Activated CD4-positive, alpha-beta T cell treated with anti-CD3 and anti-CD28 coated beads, Interleukin-2, amount 50 U/mL, for 1 hour (primary cell): ENCODE results near the gene SMYD1.

ENCODE experiments used
- DNase-seq: peaks from one replicate; pipeline ENCODE4 v3.0.0-alpha.2; 2020

The SMYD1 gene

DNA sequence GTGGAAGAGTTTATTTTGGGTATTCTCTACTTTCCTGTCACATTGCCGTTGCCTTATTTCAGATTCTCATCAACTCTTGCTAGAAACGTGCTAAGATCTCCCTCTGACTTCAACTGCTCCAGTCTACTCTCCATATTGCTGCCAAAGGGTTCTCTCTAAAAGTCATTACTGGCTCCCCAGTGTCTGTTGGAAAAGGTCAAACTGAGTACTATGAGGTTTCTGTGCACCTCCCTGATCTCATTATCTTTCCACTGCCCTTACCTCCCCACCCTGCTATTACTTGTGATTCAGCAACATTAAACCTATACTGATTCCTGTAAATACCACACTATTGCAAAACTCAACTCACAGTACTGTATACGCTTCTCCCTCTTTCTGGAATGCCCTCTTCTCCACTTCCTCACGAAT lies 10.2 kb upstream of the SMYD1 start:
- no peak for DNase-seq

DNA sequence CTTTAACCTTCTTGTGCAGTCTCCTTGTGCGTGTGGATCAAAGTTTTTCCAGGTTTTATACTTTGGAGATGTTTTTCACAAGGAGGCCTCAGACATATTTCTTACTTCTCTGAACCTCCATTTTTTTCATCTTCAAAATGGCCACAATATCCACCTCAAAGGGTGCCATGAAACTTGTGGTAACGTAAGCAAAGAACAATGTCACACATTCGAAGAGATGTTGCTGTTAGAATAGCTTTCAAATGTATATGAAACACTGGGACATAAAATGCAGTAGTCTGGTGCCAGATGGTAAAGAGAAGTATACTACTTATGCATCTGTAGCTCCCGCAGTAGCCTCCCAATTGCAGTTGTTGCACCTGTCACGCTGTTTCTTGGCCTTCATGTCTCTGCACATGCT lies 9.4 kb upstream of the SMYD1 start:
- DNase-seq, result no peak

DNA sequence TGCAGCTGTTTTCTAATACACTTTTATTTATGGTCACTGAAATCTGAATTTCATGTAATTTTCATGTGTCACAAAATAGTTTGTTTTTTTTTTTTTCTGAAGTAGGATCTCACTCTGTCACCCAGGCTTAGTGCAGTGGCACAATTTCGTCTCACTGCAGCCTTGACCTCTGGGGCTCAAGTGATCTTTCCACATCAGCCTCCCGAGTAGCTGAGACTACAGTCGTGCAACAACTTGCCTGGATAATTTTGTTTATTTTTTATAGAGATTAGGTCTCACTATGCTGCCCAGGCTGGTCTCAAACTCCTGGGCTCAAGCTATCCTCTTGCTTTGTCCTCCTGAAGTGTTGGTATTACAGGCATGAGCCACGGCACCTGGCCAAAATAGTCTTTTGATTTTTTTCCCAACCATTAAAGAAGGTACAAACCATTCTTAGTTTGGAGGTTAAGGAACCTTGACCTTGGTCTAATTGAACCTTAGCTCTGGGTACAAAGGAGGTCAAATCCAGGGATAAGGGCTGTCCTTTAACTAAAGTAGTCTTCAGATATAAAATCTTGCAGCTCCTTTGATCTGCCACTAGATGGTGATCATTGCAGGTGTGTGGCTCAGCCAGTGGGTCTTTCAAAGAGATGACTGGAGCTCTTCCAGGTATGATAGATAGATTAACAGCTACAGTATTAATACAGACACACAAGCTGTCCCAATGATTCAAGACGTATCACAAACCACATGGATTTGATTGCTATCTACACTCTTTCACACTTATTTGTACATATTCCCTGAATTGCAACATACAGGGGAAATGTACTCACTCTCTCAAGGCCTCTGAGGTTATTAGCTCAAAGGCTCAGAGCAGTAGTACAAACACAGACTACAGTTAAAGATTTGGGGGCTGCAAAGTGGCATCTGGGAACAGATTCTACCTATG lies 7.4 kb upstream of the SMYD1 start:
- no peak for DNase-seq

DNA sequence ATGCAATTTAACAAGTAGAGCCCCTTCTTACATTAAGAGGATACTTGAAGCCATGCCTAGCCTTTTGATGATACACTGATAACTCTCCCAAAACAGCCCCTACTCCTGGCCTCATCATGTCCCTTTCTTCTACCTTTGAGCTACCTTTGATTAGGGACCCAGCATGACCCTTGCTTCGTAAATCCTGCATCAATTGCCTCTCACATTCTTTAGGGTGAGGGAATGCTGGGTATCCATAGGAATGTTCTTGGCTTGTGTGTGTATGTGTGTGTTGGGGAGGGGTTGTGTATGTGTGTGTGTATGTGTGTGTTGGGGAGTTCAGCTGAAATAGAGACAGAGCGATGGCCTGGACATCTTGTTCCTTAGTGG lies 6.7 kb upstream of the SMYD1 start:
- DNase-seq, result no peak

DNA sequence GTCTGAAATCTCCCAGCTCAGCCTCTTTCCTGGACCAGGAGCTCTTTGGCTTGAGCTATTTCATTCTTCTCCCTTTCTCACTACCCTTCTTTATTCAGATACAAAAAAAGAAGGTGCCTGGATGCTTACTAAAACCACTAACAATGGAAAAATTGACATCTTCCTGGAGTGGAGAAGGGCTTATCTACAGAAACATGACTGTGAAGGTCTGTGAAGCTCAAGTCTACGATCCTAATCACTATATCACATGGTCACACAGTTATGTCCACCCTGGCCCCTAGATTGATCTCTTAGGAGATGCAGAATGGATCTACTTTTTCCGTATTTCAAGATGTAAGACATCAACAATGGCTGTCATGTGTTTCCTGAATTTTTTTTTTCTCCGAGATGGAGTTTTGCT lies 6.3 kb upstream of the SMYD1 start:
- no peak for DNase-seq

DNA sequence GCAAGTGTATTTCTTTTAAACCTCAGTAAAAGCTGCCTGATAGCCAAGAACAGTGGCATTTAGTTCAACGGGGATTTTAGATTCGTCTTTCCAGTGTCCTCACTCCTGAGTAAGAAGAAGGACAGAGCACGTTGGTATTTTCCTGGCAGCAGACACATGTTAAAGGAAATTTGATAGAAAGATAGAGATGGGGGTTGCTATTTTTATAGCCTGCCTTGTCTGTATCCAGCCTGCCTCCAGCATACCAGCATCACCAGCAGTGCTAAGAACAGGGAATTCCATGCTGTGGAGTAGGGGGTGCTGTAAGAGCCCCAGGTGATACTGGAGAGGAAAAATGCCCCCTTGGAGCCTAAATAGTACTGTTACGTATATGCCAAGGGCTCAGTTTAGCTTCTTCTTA lies 1.1 kb upstream of the SMYD1 start:
- DNase-seq, result no peak

DNA sequence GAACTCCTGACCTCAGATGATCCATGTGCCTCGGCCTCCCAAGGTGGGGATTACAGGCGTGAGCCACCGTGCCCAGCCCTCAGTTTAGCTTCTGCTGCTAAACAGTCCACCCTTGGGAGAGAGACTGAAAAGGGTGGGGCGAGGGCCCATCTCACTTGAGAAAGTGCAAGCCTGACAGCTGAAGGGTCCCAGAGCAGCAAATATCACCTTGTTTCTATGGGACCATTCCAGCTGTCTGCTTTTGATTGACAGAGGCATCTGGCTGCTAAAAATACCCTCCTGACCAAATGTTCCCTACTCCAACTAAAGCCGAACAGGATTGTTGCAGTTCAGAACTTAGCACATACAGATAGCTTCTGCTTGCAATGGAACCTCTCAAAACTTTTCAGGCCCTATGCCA lies 436 bp upstream of the SMYD1 start:
- DNase-seq, result no peak

DNA sequence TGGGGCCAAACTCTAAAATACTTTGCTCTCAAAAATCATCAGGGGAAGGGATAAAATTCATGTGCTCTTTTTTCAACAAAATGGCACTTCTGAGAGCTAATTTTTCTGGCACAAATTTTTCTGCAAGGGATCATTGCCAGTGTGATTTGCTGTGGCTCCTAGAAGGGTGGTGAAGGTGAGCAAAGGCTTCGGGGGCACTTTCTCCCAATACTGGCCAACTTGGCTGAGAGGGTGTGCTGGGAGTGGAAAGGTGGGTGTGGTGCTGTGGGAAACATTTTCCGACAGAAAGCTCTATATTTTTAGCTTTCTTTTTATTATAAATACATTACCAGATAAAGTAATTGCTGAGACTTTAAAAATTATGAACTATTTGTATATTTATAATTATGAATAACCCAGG lies 419 bp downstream of the SMYD1 start:
- DNase-seq, result no peak

DNA sequence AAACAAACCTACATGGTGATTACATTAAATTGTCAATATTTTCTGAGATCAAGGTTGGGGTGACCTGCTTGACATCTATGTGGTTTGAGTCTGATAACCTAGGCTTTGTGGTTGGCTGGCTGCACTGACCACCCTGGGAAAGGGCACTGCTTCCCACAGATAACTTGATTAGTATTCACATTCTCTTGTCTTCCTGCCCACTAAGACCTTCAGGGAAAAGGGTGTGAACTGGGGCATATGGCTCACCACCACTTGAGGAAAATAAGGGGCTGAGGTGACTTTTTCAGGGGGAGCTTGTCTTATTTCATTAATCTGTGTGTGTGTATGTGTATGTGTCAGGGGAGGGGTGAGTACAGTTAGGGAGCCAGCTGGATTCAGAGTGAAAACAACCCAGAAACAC lies 1.5 kb downstream of the SMYD1 start:
- DNase-seq, result no peak

DNA sequence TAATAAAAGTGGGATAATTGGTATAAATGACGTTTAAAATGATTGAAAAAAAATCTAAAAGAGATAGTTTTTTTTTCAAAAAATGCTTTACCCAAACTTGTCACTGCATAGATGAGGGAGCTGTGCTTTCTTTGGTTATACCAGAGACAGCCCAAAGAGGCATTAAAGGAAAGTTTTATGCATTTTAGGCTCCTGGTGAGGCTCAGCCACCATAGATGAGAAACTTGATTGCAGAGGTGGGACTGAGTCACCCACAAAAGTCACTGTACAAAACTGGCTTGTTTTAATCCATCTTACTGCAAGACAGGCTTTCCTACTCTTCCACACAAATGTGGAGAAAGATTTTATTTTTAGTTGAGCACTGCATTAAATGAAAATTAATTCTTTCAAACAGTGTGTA lies 2.4 kb downstream of the SMYD1 start:
- no peak for DNase-seq

DNA sequence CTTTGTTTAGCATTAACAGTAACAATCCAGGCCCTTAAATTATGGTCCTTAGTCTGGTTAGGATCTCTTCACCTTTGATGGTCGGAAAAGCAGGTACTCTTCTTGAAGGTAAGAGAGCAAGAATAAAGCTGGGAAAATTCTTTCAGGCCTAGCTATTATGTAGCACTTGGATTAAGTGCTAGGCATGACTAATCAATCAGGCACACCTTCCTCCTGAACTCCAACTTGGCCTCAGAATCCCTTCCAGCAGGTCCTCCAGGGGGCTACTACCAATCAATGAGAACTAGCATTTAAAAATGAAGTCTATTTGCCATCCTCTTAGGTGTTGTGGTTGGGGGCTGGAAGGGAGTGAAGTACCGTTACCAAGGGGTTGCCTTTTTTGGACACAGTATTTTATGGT lies 3.7 kb downstream of the SMYD1 start:
- no peak for DNase-seq

DNA sequence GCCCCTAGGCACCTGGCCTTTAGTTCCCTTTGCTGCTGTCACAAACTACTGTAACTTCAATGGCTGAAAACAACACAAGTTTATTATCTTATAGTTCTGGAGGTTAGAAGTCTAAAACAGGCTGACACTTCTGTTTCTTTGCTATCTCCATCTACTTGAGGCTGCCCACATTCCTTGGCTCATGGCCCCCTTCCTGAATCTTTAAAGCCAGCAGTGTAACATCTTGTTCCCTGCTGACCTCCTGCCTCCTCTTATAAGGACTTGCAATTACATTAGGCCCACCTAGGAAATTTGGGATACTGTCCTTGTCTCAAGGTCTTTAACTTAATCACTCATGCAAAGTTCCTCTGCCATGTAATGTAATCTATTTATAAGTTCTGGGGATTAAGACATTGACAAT lies 6.5 kb downstream of the SMYD1 start:
- no peak for DNase-seq

DNA sequence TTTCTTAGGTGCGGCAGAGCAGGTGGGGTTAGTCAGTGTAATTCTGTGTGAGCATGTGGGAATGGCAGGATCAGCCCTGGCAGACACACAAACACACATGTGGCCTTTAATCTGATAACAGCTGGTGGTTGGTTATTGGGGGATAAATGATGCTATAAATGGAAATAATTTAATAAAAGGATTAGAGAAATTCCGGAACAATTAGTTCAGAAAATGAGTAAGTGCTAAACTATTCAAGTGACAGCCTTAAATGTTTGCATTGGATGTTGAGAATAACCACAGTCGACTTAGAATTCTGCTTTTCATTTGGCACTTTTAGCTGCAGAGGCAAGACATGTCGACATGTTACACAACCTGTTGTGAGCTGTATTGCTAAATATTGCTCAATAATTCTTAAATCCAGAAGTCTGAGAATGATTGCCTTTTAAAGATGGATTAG lies 7.2 kb downstream of the SMYD1 start:
- DNase-seq, result no peak

DNA sequence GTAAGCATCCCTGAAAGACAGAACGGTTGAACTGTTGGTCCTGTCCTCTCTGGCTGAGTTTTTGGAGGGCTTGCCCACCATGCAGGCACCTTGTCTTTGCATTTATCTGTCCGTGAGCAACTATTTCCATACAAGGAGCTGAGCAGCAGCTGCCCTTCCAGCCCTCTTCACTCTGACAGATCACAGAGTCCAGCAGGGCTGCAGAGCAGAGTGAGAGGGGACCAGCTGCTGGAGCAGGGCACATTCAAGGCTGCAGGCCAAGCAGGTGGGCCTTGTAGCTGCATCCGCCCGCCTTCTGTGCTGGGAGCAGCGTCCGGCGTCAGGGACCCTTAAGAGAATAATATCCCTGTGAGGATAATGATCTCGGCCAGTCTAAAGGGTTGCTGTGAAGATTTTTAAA lies 9.5 kb downstream of the SMYD1 start:
- DNase-seq, result no peak

DNA sequence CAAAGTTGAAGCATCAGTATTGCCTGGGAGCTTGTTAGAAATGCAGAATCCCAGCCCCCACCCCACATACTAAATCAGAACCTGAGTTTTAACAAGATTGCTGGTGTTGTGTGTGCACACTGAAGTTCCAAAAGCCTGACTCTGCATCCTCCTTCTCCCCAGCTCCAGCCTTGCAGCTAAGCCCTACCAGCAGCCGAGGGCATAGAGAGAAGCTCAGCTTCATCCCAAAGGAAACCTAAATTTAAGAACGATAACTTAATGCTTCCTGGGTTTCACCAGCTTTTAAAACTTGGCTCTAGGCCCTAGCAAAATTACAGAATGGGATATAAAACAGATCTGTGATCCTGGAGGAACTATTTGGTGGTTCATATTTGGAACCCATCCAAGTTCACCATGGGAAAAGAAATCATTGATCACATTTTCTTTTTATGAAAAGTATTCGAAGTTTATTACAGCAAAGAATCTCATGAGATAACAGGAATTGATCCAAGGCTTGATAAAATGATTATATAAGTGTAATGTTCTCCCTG lies 11.1 kb downstream of the SMYD1 start:
- DNase-seq, result no peak

DNA sequence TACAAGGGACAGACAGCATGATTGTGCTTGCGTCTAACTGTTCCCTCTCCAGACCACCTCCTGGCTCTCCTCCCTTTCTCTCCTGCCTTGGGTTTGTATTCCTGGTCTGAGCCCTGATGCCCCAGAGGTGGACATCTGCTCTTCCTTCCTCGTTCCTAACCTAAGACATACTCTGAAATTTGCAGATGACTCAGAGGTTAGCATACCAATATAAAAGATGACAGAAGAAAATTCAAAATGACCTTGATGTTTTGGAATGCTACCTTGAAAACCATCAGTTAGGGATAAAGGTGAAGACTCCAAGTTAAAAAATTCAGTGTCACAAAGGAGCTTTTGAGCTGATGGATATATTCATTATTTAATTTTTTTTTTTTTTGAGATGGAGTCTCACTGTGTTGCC lies 12.9 kb downstream of the SMYD1 start:
- no peak for DNase-seq

DNA sequence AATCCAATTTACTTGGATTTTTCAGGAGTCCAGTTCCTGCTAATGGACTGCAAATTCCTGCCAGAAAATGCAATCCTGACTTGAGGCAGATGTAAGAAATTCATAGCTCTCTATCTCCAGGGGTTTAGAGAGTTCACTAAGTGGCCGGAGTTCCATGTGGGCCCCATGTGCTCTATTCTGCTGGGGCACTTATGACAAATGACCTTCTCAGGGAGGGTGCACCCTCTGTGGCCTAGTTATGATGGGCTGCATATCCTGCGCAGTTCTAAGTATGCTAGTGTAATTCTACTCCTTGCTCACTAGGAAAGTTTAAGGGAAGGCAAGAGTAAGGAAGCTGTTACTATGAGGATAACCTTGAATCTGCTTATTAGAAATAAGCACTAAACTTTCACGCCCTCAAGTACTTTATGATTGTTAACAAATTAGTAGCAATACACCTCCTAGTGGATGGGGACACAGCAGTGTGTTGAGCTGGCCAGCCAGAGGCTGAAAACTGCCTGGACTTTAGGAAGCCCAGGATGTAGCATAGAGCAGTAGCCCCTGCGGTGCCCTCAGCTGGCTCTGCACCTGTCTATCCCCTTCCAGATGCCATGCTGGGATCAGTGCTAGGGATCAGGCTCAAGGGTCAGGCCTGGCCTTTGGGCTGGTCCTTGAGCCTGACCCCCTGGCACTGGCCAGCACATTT lies 14.4 kb downstream of the SMYD1 start:
- no peak for DNase-seq

DNA sequence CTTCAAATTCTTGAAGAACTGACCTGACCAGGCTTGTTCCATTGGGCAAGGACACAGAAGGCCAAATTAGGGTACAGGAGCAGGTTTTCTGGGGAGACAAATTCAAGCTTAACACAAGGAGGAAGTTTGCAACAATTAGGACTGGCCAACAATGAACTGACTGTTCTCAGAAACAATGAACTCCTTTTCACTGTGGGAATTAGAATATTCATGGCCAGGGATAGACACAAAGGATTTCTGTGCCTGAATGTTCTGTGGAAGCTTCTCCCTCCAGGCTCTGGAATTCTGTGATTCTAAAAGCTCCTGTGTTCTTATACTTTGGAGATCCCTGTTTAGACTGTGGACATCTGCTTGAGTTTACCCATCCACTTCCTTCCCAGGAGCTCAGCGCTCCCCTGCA lies 15.2 kb downstream of the SMYD1 start:
- DNase-seq, result no peak

DNA sequence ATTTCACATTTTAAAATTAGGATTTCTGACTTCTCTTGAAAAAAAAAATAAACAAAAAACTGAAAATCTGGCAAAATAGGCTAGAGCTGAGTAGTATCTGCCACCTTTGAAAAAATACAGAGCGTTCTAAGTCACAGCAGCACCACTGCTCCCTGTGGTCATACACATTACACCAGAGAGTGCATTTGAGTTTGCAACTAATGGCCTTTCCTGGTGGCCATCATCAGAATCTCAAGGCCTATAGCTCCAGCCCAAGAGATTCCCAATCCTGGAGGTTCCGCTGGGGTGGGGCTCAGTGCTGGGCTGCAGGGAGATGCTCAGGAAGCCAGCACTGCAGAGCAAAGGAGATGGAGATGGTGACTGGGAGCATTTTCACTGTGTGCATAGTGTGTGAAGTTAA lies 17.5 kb downstream of the SMYD1 start:
- DNase-seq, result no peak

DNA sequence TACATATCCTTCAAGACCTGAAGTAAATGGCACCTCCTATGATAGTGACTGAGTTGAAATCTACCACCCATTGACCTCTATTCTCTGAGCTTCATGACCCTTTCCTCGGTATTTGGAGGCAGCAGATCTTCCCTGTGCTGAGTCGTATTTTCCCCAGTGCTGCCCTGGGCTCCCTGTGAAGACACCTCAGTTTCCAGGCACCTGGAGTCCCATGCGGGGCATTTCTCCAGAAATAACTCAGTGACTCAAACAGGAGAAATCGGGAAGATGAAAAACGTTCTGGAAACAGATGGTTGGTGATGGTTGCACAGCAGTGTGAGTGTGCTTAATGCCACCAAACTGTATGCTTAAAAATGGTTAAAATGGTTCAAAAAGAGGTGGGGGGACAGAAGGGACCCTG lies 18.0 kb downstream of the SMYD1 start:
- no peak for DNase-seq

DNA sequence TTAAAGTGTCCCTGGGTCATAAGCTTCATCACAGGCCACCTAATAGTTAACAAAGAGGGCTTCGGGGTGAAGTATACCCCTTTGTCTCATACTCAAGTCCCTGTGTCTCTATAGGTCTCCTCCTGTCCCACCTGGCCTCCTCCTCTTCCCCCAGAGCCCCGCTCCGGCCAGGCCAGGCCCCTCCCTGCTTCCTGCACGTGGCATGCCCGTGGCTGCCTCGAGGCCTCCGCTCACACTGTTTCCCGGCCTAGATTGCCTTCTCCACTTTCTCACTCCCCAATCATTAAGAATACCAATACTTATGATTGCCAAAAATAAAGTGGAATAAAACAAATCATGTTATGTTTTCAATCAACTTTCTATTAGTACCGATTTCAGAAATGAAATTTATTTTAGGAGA lies 18.8 kb downstream of the SMYD1 start:
- DNase-seq, result no peak

DNA sequence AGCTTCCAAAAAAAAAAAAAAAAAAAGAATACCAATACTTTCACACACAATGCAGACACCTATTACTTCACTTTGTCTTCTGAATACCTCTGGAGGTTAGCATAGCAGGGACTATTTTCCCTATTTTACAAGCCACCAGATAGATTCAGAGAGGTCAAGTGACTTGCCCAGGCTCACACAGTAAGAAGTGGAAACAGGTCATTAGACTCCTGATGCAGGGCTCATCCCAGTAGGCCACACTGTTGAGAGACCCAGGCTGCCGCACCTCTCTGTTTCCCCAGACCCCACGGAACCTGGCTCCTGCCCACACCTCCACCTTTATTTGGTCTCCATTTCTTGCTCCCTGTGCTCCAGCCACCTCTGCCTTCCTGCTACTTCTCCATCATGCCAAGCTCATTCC lies 19.4 kb downstream of the SMYD1 start:
- no peak for DNase-seq

DNA sequence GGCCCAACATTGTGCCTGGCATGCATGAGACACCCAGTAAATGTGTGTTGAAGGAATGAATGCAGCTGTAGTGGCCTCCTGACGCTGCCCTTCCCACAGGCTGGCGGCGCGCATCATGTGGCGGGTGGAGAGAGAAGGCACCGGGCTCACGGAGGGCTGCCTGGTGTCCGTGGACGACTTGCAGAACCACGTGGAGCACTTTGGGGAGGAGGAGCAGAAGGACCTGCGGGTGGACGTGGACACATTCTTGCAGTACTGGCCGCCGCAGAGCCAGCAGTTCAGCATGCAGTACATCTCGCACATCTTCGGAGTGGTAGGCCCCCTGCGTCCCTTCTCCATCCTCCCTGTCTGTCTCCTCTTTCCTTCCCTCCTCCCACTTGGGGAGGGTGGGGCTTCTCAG lies 20.1 kb downstream of the SMYD1 start:
- DNase-seq, result no peak

DNA sequence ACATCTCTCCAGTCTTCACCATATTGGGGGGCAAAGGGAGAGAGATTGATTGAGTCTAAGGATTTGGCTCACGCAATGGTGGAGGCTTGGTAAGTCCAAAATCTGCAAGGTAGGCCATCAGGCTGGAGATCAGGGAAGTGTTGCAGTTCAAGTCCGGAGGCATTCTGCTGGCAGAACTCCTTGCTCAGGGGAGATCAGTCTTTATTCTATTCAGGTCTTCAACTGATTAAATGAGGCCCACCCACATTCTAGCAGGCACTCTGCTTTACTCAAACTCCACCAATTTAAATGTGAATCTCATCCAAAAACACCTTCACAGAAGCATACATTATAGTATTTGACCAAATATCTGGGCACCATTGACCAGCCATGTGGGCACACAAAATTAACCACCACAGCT lies 21.4 kb downstream of the SMYD1 start:
- no peak for DNase-seq
